Measurements from ENCODE around the gene YIPF3.

DNA sequence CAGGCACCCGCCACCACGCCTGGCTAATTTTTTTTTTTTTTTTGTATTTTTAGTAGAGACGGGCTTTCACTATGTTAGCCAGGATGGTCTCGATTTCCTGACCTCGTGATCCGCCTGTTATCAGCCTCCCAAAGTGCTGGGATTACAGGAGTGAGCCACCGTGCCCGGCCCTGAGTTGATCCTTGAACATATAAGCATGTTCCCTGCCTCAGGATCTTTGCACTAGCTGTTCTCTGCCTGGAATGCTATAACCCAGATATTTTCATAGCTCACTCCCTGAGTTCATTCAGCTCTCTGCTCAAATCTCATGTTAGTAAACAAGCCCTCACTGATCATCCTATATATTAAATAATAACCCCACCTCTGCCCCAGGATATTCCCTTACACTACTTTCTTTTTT, 52.4 kb downstream of the YIPF3 start:
- TF ChIP-seq EZH2 (IDR thresholded peaks at IDR 0.05; ENCODE audit: insufficient read depth, poor library complexity, severe bottlenecking) (no peak), EZH2phosphoT487 (IDR thresholded peaks at IDR 0.05; ENCODE audit: insufficient read depth, low read depth) (no peak)
